Measurements from ENCODE around the gene RAB3A. TPM values are rescaled to one million over a fixed set of nuclear protein-coding genes. Genes with fewer than 3 reads are reported as not detected.

Gene RAB3A
- total RNA-seq, 1 experiment from 2014 or later, result 10.6 TPM

- TF ChIP-seq CEBPB (IDR thresholded peaks at IDR 0.05; ENCODE audit: low read depth) (no peak), FOSL1 (IDR thresholded peaks at IDR 0.05; ENCODE audit: low read depth) (no peak), MAX (IDR thresholded peaks at IDR 0.05) (peak; percentile 82), JUND (IDR thresholded peaks at IDR 0.05) (no peak), EGR1 (IDR thresholded peaks at IDR 0.05; ENCODE audit: low read depth) (no peak), POLR2AphosphoS5 (IDR thresholded peaks at IDR 0.05; ENCODE audit: low read depth, low read length) (peak; percentile 95)
Observed at GRCh38 chr19:18173572-18174288, 30.1 kb downstream of the RAB3A start, which contains the start of gene IFI30 (continued).

- Histone ChIP-seq H3K9ac (ENCODE audit: low read length) (peak overlapping the region; percentile 73), H3K27me3 (ENCODE audit: insufficient read depth, low read length) (no peaks in the 10 kb centered on the region), H3K36me3 (ENCODE audit: control insufficient read depth in 1 of 2, insufficient read depth in 2 of 2, low read length in 2 of 2) (peaks cover 14 to 16% of the 10 kb centered on the region in 2 experiments; a peak in 3 of 4 replicates), H3K9me2 (ENCODE audit: insufficient read depth) (no peaks in the 10 kb centered on the region), H3K4me2 (ENCODE audit: low read length) (peak overlapping the region; percentile 89), H3K4me3 (replicated peaks in 1 of 2; ENCODE audit: low read depth in 1 of 2, low read length in 2 of 2) (peak overlapping the region; percentile 72 to 85; a peak in 3 of 4 replicates), H4K20me1 (ENCODE audit: insufficient read depth) (no peaks in the 10 kb centered on the region), H2AFZ (ENCODE audit: low read depth, low read length, poor library complexity, severe bottlenecking) (no peak overlapping the region), H3K9me3 (ENCODE audit: control insufficient read depth in 1 of 2, insufficient read depth in 1 of 2, low read depth in 1 of 2, low read length in 2 of 2) (no peaks in the 10 kb centered on the region), H3K79me2 (ENCODE audit: insufficient read depth, low read length) (peaks cover 10% of the 10 kb centered on the region; the same call in 1 of the 2 replicates), H3K4me1 (ENCODE audit: control insufficient read depth in 1 of 2, insufficient read depth in 2 of 2, low read length in 2 of 2) (peaks cover 11 to 20% of the 10 kb centered on the region in 2 experiments), H3K27ac (ENCODE audit: low read depth, low read length) (peak overlapping the region; percentile 78)
- POLR2A ChIA-PET, result no interaction called here
- BruUV-seq (replicated peaks), result no TSS peak
- CTCF ChIA-PET, result no interaction called here
- no peak for DNase-seq (ENCODE audit: low read depth, low spot score)
- intact Hi-C loops (cut with micrococcal nuclease), result no loop called here
- ATAC-seq, result no peak
- RAD21 ChIA-PET (ENCODE audit: low non-redundant PET in 1 of 2, low total read pairs in 2 of 2, uncharacterized antibody in 2 of 2, unreplicated experiment in 2 of 2), result no interaction called here
- TF ChIP-seq REST (IDR thresholded peaks at IDR 0.05; ENCODE audit: low read depth) (no peak), YY1 (IDR thresholded peaks at IDR 0.05; ENCODE audit: extremely low read depth, insufficient replicate concordance, low read depth, low read length) (no peak), EZH2phosphoT487 (IDR thresholded peaks at IDR 0.05; ENCODE audit: borderline replicate concordance) (no peak), POLR2AphosphoS5 (IDR thresholded peaks at IDR 0.05; ENCODE audit: low read depth, low read length) (no peak), RAD21 (IDR thresholded peaks at IDR 0.05; ENCODE audit: low read depth) (no peak), ZNF274 (IDR thresholded peaks at IDR 0.05; ENCODE audit: low read depth, low read length) (no peak), SRF (IDR thresholded peaks at IDR 0.05; ENCODE audit: low read depth) (no peak), TCF7L2 (IDR thresholded peaks at IDR 0.05; ENCODE audit: borderline replicate concordance, extremely low read depth, insufficient read depth, insufficient read length) (no peak), ZBTB33 (IDR thresholded peaks at IDR 0.05; ENCODE audit: extremely low read depth, insufficient replicate concordance, low read length) (no peak), FOSL1 (IDR thresholded peaks at IDR 0.05; ENCODE audit: low read depth) (no peak), ATF3 (IDR thresholded peaks at IDR 0.05) (no peak)
Observed at GRCh38 chr19:18173054-18173571, 30.7 kb downstream of the RAB3A start.
